Activated CD8-positive, alpha-beta memory T cell treated with anti-CD3 and anti-CD28 coated beads, Interleukin-2, amount 50 U/mL, for 1 hour (primary cell): Measurements from ENCODE around the gene SVBP.
A peak's percentile ranks its signal among the peaks of the same experiment; 100 is the strongest.

Experiments
- DNase-seq: peaks from one replicate; pipeline ENCODE4 v3.0.0-alpha.2; 2020; ENCODE audit errors: extremely low read depth

SVBP gene

DNA sequence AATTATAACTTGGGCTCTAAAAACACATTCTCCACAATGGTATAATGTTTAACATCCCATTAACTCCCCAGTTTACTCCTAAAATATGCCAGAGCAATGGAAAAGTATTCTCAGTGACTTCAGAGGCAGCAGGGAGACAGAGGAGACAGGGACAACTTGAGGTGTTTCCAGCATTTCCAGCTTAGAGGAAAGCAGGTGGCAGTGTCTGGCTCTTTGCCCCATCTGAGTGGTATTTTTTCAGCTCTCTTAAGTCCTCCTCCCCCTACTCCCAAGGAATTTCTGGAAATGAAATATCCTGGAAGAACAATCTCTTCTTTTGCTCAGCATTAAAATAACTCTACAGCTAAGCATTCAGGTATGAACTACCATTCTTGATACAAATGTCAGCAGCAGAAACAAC is 11.0 kb downstream of the SVBP start:
- DNase-seq = no peak

DNA sequence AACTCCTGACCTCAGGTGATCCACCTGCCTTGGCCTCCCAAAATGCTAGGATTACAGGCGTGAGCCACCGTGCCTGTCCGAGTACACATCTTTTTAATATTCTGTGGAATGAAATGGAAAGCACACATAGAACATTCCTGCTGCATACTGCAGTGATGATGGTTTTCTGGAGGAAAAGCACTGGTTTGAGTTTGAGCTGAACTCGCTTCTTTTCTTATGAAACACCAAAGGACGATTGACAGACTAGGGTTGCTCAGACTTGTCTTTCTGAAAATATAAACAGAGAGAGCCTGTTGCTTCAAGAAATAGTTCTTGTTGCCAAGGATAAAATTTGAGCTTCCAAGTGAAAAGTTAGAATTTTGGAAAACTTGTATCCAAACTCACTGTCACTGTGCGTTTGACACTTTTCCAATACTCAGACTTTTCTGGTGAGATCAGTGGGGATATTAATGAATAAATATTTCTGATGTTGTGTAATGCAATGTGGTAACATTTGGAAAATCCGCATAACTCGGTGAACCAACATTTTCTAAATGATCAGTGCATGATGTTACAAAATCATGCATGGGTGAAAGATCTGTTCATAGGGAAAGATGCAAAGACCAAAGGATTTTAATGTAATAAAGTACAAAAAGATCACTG is 15.2 kb downstream of the SVBP start:
- DNase-seq = no peak

DNA sequence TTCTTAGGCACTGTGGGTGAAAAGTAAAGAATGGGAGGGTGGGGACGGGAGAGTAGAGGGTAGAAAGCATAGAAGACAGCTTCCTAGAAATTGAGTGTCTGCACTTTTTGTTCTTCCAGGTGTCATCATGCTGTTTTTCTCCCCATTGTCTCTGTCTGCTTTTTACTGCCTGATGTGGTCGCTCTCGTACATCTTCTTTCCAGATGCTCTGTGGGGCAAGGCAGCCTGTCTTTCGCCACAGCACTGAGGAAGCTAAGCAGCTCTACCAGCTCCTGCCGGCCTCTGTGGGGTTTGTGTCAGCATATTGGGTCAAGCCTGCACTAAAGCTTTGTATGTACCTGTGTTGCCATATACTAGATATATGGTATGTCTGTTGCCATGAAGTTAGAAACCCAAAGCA is 19.2 kb downstream of the SVBP start:
- no peak for DNase-seq

DNA sequence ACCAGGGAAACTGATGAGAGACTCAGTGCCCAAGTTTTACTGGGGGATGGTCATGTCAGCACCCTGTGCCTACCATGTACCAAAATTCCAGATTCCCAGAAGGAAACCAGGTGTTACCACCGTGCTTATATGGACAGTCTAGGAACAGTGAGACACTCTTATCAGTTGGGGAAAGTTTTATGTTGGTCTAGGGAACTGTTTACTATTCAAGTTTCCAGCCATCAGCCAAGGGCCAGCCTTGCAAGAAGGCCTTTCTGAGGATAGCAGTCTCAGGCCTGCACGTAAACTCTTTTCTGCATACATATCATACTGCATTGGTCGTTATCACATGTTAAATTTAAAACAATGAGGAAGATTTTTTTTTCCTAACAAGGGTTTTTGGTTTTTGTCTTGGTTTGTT is 19.8 kb downstream of the SVBP start:
- DNase-seq = no peak

DNA sequence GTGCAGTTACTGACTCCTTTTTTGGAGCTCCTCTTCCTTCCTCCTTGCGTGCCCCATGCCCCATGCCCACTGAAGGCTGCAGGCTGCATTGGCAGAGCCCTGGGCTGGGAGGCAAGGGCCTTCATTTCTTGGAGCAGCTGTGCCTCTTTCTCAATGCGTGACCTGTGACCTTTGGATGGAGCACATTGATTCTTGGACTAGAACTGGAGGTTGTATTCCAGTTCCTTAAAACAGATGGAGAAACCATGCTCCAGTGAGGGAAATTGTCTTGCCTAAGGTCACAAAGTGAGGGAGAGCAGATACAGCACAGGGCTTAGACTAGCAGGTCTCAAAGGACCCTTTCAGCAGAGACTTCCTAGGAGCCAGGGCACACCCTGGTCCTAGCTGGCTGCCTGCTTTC is 23.4 kb downstream of the SVBP start:
- DNase-seq = no peak

DNA sequence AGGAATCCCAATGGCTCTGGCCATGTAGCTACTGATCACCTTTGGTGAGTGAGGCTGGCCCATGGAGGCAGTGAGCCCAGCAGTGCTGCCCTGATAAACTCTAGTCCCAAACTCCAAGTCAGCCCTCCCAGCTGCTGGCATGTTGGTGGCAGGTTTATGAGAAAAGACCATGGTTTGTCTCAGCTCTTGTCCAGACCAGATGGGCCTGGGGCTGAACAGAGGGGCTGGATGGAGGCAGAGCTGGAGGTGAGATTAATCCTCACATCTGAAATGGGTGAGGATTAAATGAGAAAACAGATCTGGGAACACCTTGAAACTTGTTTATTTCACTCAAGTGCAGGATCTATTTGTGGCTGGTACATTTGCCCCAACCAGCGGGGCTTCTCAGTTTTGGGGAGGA is 29.2 kb downstream of the SVBP start:
- no peak for DNase-seq

DNA sequence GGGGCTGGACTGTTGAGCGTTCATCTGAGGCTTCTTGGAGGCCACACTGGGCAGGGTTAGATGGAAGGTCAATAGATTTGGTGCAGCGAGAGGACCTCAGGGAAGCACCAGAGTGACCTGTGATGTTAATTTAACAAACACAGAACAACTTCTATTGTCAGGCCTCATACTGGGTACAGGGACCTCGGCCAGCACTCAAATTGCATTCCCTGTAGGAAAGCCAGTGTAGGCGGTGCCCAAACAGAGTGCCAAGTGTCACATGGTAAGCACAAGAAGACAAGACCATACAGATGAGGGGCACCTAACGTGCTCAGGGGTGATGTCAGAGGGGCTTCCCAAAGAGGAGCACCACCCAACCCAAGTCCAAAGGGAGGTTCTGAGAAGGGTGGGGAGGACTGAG is 31.1 kb downstream of the SVBP start:
- DNase-seq = no peak

DNA sequence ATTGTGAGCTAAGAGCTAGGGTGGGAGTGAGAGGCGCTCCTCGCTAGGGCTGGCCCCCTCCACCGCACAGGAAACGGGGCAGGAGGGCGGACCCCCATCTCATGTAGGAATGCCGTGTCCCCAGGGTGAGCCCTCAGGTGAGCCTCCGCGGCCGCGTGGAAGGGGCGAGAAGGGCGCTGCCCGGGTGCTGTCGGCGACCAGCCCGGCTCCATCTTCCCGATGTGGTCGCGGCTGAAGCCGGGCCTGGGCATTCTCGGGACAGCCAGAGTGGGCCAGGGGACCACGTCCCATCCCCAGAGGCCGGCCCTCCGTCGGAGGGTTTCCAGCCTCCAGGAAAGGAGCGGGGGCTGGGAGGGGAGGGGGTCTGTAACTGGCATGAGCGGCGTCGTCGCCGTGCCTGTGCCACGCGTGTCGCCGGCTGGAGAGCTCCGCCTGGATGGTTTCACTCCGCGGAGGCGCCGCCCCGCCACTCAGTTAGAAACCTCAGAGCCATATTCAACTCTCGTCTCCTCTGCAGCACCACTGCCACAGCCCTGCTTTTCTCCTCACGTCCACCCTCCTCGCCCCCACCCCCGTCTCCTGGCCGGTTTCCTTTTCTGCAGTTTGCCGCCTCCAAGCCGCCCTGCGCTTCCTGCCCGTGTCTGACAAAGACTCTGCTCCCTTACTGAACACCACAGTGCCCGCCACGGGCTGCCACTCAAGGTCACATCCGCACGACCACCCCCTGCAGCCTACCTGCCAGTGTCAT is 32.1 kb downstream of the SVBP start, which contains the start of gene TMEM269:
Gene TMEM269, plus strand, starts transcription at position 46 of the 748 bp plus-strand sequence. CDS start 4,903 bp downstream, outside the sequence.
- no peak for DNase-seq

DNA sequence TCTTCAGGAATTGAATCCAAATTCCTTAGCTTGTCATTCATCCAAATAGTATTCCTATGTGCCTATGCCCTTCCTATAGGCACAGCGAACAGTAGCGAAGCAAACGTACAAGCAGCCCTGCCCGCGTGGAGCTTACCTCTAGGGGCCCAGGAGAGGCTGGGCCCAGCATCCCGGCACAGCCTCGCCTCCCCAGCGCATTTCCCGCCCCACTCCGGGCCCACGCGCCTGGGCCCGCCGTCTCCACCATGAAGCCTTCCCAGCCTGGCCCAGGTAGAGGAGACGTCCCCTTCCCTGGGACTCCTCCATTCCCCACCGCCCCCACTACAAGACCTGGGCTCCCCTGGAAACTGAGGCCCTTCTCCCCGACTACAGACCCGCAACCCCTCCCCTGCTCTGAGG is 32.7 kb downstream of the SVBP start:
- DNase-seq = no peak

DNA sequence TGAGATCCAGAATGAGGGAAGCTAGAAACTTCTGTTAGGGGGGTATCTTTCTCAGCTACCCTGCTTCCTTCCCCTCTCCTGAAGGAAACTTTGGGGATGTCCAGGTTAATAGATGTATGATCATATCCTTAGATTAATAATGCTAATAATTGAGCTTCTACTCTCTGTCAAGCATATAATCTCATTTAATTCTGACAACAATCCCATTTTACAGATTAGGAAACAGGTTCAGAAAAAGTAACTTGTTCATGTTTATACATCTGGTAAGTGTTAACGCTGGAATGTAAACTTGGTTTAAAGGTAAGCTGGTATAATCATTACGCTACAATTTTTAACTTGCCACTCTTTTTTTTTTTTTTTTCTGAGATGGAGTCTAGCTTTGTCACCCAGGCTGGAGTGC is 34.1 kb downstream of the SVBP start:
- DNase-seq = no peak

DNA sequence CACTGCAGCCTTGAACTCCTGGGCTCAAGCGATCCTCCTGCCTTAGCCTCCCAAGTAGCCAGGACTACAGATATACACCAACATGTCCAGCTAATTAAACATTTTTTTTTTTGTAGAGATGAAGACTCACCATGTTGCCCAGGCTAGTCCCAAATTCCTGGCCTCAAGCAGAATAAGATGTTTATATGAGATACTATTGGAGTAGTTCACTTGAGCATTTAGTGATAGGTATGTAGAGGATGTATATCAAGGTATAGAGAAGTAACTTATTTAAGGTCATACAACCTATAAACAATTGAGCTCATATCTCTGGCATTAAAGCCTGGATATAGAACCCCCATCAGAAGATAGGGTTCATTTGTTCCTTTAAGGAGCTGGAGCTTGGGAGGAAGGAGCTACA is 37.0 kb downstream of the SVBP start:
- no peak for DNase-seq

DNA sequence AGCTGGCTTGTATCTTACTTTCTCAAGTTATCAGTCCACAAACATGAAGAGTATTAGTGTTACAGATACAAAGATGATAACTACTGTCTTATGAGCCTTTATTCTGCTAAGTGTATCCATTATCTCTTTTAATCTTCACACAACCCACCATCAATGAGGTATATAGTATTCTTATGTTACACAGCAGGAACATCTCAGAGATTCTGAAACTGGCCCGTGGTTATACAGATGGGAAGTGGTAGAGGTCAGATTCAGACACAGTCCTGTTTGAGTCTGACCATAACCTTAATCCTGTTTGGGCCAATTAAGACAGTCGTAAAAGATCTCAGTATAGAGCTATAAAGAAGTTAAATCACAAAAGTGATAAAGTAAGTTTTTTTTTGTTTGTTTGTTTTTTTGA is 37.5 kb downstream of the SVBP start:
- no peak for DNase-seq

DNA sequence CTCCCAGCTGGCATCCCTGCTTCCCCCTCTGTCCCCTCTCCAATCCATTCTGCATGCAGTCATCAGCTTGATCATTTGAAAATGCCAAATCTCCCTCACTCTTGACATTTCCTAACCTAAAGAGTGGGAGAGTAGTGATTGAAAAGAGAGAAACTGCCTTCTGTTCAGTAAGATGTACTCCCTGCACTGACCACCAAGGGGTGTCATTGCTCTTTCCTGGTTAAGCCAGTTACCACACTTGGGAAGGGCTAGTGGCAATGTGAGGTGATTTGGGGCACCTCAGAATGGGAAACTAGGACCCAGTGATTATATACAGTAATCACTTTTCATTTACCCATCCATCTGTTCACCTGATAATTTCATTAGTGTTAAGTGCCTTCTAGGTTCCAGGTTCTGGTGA is 39.3 kb downstream of the SVBP start:
- no peak for DNase-seq

DNA sequence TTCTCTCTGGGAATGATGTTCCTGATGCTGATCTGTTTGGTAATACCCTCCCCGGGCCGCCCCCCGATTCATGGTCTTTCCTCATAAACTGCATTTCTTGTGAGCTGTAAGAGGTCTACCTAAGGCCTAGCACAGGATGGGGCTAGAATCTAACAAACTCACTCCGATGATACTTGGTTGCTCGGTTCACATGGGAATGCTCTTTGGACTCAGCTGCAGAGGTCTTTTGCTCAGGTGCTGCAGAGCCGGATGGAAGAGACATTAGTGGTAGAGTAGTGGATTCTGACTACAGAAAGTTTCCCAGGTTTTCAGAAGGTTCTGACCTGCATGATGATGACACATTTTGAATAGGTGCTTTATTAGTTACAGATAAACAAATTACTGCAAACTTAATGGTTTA is 40.7 kb downstream of the SVBP start:
- DNase-seq = no peak

DNA sequence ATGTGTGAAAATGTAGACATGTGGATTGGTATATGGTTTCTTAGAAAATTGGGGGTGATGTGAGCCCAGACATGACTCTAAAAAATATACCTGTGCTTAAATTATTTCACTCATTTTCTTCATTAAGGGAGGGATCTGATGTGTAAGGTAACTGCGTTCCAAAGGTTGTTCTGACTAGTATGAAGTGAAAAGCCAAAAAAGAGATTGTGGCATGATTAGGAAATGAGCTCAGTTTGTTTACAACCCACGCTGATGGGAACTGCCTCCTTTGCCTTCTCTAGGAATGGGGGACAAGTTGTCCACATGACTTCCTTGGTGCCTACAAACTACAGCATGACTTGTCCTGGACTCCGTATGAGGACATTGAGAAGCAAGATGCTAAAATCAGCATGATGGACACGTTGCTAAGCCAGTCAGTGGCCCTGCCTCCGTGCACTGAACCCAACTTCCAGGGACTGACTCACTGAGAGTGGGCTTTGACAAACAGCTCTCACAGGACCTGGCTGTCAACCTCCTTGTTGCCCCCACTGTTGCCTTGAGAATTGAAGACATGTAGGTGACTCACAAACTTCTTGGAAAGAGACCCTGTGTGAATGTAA is 42.2 kb downstream of the SVBP start:
- no peak for DNase-seq

DNA sequence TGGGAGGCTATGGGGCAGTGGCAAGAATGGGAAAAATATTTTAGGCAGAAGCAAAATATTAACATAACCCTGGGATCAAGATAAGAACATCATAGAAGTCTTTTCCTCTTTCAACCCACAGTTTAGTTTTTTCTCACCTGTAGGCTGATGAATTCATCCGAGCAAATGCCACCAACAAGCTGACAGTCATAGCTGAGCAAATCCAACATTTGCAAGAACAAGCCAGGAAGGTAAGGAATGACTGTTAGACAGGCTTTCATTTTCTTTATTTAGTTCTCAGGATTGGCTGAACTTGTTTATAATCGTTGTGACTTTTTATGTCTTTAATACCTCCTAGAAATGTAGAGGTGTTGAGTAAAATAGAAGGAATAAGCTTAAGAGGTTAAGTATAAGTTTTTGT is 43.8 kb downstream of the SVBP start:
- DNase-seq = no peak

DNA sequence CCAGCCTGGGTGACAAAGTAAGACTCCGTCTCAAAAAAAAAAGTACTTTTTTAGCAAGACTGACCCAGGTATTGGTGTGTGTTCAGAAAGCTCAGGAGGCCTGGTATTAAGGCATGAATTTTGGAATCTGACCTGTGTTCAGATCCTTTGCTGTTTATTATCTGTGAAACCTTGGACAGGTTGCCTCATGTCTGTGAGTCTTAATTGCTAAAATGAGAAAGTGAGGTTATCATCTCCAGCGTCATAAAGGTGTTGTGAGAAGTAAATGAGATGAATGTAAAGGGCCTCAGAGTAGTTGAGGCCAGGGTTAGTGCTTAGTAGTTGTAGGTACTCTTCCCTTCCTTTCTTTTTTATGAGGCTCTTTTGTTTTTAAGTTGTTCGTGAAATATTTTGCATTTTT is 47.4 kb downstream of the SVBP start:
- DNase-seq = no peak

DNA sequence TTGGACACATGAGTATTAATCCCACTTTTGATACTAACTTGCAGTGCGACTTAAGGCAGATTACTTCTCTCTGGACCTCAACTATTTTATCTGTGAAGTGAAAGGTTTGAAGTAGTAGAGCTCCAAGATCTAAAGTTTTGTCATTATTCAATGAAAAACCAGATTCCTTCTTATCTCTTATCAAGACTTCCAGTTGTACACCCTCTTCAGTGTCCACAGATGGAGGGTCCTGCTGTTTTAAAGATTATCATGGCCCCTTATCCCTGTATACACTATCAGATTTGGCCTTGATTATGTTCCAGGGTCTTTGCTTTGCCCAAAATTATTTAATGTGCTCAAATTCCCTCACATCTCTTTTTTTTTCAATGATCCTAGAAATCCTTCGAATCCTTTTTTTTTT is 49.0 kb downstream of the SVBP start:
- no peak for DNase-seq

DNA sequence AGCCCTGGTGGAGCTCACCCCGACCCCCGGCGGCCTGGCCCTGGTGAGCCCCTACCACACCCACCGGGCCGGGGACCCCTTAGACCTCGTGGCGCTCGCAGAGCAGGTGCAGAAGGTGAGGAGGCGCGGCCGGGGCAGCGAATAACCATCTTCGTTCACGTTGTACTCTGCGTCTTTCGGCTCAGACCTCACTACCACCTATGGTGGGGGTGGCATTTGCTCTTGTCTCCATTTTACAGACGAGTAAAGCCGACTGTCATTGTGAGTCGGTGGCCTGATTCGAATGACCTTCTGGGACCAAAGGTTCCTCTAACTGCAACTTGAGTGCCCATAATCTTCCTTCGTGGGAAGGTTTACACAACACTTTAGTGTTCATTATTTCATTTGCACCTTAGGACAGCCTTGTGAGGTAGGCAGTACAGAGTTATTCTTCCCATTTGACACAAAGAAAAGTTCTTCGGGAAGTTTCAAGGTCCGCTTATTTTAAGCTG is 49.6 kb downstream of the SVBP start:
- DNase-seq = no peak

DNA sequence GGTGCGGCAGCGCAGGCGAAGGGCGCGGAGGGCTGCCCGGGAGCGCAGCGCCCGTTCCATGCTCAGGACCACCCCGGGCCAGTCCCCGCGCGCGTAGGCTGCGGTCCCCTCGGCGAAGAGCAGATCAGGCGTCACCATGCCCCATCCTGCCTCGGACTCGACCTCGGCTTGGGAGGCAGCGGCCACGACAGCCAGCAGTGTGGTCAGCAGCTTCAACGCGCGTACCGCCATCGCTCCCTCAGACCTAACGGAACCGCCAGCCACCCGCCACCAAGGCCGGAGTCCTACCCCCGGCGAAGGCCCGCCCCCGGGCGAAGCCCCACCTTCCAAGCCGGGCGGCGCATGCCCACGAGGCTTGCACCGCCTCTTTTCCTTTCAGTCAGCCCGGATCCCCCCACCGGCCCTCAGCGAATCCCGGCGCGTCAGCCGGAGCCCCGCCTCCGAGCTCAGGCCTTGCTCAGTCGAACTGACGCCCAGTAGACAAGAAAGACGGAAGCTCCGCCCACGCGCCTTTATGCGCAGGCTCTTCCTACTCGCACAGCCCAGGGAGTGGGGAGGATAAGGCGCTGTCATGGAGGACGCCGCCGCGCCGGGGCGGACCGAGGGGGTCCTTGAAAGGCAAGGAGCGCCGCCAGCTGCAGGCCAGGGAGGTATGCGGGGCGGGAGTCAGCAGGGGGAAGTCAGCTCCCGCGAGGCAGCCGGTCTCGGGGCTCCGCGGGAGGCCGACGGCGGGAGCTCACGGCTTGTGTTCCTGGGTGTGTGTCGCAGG is 50.3 kb downstream of the SVBP start, which contains the start of the genes C1orf50 and P3H1:
Gene C1orf50, plus strand, starts transcription at position 509 of the 769 bp plus-strand sequence. Its CDS starts 63 bp downstream, at position 572.
Gene P3H1, minus strand, starts transcription at position 288 of the 769 bp plus-strand sequence. Its CDS starts 57 bp downstream, at position 231.
- DNase-seq = peak; percentile 97

DNA sequence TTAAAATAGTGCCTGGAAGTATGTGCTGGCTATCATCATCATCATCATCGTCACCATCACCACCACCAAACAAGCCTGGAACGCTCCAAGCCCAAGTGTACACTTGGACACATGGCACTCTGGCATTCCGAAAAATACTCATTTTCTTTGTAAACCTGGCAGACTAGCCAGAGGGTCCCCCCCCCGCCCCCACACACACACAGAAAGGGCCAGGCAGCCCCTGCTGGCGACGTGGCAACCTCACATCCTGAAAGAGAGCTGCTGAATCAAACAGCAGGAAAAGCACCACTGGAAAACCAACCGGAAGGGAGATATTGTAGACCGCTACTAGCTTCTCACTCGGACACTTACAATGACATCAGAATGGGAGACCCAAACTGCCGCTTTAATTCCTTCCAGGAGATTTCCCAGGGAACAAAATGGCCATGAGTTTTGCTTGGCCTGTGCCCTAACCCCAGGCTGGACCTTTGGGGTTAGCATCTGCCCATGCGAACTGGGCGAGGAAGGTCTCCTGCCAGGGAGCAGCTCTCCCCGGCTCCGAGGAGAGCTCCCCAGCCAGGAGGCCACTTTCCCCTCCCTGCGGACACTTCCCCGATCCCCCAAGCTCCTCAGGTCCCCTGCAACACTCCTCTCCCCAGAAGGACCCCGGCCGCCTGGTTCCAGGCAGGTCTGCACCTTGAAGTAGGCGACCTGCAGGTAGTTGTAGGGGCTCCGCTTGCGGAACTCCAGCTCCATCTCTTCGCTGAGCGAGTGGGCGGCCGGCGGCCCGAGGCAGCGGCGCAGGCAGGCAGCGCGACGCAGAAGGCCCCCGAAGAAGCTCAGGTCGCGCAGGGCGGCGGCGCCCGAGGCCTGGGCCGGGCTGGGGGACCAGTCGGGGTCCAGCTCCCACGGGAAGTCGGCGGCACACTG is 51.1 kb downstream of the SVBP start:
- no peak for DNase-seq
